22Rv1 (cell line): Measurements from ENCODE around the gene HYDIN.

Experiments used
- H3K27ac ChIP-seq: fragments of 450-650 bp; 2 replicates; pipeline ENCODE4 v1.5.1; 2017
- ZFX ChIP-seq: fragments of 450-650 bp; IDR thresholded peaks from 2 replicates; pipeline ENCODE4 v1.6.1; 2017; ENCODE audit warnings: antibody characterized with exemption, borderline replicate concordance
- TF ChIP-seq, protein P1 (sequence below): fragments of 450-650 bp; IDR thresholded peaks from 2 replicates; pipeline ENCODE4 v1.5.1; 2017; ENCODE audit warnings: mild to moderate bottlenecking

The HYDIN gene

DNA sequence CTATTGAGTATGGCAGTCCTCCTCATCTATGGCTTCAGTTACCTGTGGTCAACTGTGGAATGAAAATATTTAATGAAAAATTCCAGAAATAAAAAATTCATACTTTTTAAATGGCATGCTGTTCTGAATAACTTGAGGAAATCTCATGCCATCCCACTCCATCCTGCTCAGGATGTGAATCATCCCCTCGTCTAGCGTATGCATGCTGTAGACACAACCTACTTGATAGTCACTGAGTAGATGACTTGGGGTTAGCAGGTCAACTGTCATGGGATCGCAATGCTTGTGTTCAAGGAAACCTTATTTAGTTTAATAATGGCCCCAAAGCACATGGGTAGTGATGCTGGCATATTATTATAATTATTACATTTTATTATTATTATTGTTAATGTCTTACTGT, 424.7 kb downstream of the HYDIN start:
- no peak for TF ChIP-seq ZFX
- TF ChIP-seq, protein P1, sequence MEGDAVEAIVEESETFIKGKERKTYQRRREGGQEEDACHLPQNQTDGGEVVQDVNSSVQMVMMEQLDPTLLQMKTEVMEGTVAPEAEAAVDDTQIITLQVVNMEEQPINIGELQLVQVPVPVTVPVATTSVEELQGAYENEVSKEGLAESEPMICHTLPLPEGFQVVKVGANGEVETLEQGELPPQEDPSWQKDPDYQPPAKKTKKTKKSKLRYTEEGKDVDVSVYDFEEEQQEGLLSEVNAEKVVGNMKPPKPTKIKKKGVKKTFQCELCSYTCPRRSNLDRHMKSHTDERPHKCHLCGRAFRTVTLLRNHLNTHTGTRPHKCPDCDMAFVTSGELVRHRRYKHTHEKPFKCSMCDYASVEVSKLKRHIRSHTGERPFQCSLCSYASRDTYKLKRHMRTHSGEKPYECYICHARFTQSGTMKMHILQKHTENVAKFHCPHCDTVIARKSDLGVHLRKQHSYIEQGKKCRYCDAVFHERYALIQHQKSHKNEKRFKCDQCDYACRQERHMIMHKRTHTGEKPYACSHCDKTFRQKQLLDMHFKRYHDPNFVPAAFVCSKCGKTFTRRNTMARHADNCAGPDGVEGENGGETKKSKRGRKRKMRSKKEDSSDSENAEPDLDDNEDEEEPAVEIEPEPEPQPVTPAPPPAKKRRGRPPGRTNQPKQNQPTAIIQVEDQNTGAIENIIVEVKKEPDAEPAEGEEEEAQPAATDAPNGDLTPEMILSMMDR, result no peak
- no peak overlapping the region for H3K27ac ChIP-seq

DNA sequence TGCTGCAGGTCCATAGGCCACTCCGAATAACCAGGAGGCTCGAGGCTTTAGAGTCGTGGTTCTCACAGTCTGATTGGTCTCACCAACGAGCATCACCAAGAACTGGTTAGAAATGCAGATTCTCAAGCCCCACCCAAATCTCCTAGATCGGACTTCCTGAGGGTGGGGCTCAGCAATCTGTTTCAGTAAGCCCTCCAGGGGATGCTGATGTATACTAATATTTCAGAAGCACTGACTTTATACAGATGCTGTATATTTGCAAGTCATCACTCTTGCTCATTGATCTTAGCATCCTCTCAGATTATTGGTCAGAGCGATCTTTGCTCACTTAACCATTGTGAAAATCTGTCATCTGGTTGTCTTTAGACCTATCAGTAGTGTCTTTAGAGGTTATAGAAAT, 425.1 kb downstream of the HYDIN start:
- H3K27ac ChIP-seq, result no peak overlapping the region

GRCh38 chr16:70804734-70805169, 425.8 kb downstream of the HYDIN start:
- TF ChIP-seq, protein P1, result no peak
- no peak for TF ChIP-seq ZFX

More for the DNA sequence above, 425.1 kb downstream of the HYDIN start:
- TF ChIP-seq, protein P1, result no peak
- no peak for TF ChIP-seq ZFX

DNA sequence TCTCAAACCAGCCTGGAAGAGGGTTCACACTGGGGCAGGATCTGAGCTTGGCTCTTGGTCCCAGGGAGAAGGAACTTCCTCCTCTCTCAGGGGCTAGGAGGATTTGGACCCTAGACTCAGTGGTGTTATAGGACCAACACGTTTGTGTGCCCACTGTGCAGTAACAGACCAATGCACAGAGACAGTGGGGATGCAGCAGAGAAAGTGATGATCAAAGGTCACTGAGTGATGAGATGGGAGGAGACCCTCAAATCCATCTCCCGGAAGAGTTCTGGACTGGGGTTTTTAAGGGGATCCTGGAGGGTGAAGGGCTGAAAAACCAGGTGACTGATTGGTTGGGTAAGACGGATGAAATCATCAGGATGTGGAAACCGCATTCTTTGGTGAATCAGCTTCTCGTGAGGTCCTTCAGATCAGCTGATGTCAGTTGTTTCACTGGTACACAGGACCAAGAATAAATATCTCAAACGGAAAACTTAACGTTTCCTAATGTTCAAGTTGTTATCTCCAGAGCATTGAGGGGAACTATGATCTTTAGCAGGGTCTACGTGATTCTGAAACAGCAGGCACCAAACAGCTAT, 426.3 kb downstream of the HYDIN start:
- H3K27ac ChIP-seq, result no peak overlapping the region
- TF ChIP-seq ZFX, result no peak
- TF ChIP-seq, protein P1, result no peak

More at GRCh38 chr16:70804734-70805169, 425.8 kb downstream of the HYDIN start:
- no peak overlapping the region for H3K27ac ChIP-seq

- no peak overlapping the region for H3K27ac ChIP-seq
- TF ChIP-seq, protein P1, result no peak
- TF ChIP-seq ZFX, result no peak
Measured at GRCh38 chr16:70803319-70803718, 427.2 kb downstream of the HYDIN start.

DNA sequence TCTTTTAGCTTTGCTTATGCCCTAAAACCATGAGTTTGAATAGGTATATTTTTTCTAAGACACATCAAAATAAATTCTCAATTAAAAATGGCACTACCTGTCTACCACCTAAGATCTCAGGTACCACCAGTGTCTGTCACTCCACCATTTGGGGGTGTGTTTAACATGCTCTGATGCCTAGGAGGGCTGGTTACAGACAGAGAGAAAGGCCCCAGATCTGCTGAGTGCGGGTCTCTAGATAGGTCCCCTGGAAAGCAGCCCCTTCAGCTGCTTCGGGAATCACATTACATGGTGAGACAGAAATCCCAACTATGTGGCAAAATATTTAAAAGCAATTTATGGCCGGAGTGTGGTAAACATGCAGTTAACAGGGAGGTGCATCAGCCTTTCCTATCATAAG, 428.9 kb downstream of the HYDIN start:
- H3K27ac ChIP-seq, result no peak overlapping the region
- TF ChIP-seq ZFX, result no peak
- TF ChIP-seq, protein P1, result no peak

GRCh38 chr16:70800781-70801480, 429.6 kb downstream of the HYDIN start, which contains the start of gene VAC14:
Gene VAC14 (minus strand): TSS chr16:70801158. CDS start chr16:70800900, 258 bp downstream.
- TF ChIP-seq, protein P1, result no peak
- no peak for TF ChIP-seq ZFX
- 0 out of 2 replicates have a peak within 1 kb of the TSS, but pooled peaks have one; percentile 10 for H3K27ac ChIP-seq
